OCI-LY7 (cell line): ENCODE data around the gene AKAP8L.

Experiments used
- CTCF ChIP-seq: fragments of 200-600 bp; sonication (generic); conservative IDR thresholded peaks from 2 replicates; pipeline ENCODE4 v1.5.1; 2014; ENCODE audit warnings: mild to moderate bottlenecking, antibody characterized with exemption, low read length, moderate library complexity, mixed read lengths
- EZH2phosphoT487 ChIP-seq: fragments of 200-600 bp; sonication (generic); IDR thresholded peaks from 2 replicates; pipeline ENCODE4 v1.6.1; 2018; ENCODE audit warnings: low read depth, borderline replicate concordance, mild to moderate bottlenecking, mixed run types, antibody characterized with exemption, low read length, moderate library complexity, mixed read lengths

- TF ChIP-seq CTCF (no peak), EZH2phosphoT487 (no peak)
Observed at GRCh38 chr19:15340086-15340485, 78.7 kb downstream of the AKAP8L start.
